GM11168 (cell line): Measurements from ENCODE around the gene SLC47A2.
"Not testable (repeated sequence)": the region's sequence is repeated elsewhere in the genome, so short reads cannot be mapped to it uniquely, and the experiment has no call there.

Source experiments
- in situ Hi-C: fragments of 300-500 bp; cut with MboI; formaldehyde crosslinking; loops from one replicate; pipeline ENCODE4 v1.12.0; 2022; ENCODE audit warnings: low sequenced_read_pairs; ENCODE audit not compliant: unreplicated experiment

Gene SLC47A2

DNA sequence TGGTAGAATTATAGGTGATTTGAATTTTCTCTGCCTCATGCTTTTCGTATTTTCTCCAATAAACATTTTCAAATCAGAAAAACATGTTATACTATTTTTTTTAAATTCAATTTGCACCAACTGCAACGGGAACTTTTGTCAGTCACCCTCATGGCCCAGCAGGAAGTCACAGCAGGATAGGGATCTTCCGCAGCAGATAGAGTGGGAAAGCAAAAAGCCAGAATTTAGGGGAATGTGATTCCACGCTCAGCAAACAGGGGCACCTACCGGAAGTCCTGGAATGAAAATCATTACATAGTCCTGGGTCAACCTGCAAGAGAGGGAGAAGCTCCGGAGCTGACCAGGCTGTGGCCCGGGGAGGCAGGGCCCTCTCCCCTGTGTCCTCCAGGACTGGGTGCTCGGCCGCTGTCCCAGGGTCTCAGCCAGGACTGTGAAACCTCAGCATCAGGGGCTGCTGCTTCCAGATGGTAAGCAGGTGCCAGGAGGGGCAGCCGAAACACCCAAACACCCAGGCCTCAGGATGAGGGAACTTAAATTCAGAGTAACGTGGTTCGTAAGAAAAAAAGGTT is 3.9 kb downstream of the SLC47A2 start:
- in situ Hi-C loops, result no loop called here

DNA sequence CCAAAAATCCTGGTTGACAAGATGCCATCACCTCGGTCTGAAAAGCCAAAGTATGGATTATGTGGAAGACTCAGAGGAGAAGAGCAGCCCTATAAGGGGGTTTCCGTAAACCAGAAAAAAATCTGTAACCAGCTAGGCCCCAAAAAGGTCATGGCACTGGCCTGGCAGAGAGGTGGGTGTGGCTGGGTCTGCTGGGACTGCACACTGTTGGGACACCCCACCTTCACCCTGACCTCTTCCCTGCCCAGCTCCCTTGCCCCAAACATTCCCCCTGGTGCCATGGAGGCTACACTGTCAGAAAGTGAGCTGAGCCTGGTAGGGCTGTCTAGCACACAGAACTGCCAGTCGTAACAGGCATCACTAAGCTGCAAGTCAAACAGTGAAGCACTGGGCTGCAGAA is 6.5 kb downstream of the SLC47A2 start:
- in situ Hi-C loops, result no loop called here

DNA sequence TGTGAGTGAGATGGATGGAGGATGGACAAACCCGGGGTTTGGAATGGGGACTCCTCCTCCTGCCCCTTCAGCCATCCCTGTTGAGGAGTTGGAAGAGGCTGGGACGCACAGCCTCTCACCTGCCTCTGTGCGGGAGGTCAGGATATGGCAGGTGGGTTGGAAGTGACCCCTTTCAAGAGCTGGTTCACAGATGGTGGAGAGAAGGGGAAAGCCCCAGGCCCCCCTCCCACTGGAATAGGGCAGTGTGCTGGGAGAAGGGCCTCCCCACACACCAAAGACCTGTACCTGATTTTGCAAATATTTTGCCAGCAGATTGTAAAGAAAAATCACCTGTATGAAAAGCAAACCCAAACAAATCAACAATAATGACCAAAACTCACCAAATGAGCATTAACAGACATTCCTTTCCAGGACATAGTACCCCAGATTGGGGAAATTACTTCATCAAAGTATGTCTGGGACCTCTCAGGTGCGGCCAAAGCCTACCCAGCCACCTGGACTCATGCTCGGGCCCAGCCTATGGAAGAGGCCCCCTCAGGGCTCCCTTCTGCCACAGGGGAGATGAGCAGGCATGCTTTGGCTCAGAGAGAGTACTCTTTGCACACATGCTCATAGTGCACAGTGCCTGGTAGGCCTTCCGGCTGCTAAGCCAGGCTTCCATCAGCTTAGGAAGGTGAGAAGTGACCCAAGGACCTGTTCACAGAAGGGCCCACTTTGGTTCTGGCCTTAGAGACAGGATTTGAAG is 7.8 kb downstream of the SLC47A2 start:
- in situ Hi-C loops, result no loop called here

GRCh38 chr17:19707728-19708221 is 8.6 kb downstream of the SLC47A2 start:
- in situ Hi-C loops, result no loop called here

DNA sequence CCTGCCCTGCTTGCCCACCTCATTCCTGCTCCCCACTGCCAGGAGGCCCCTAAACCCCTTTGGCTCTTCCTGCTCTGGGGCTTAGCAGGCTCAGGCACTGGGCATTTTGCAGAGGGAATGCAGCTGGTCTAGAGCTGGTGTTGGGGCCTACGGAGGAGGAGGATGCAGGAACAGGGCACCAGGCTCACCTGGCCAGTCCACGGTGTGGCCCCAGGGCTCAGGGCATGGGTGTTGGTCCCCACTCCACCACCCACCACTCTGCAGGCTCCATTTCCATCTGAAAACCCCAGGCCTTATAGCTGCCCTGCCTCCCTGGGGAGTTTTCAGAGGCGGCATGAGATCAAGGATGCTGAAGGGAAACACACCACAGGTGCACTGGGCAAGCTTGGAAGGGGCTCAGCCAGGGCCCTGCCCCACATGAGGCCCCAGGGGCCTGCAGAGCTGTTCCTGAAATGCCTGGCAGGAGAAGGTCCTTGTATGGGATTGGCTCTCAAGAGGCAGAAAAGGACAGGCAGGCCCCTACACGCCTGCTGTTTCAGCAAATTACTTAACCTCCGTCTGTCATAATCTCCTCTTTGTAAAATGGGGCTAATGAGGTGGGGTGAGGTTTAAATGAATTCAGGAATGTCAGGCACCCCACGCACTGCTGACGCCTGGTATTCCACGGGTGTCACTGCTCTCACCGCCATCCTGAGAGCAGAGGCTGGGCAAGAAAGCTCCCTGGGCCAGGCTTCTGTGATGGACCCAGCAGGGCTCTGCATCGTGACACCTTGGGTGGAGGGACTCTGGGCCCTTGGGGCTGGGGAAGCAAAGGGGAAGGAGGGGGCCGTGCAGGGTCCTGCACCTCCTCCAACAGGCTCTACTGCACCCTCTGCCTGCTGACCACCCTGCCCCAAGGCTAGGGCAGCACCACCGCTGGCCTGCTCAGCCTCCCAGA is 9.3 kb downstream of the SLC47A2 start:
- in situ Hi-C loops, result no loop called here

DNA sequence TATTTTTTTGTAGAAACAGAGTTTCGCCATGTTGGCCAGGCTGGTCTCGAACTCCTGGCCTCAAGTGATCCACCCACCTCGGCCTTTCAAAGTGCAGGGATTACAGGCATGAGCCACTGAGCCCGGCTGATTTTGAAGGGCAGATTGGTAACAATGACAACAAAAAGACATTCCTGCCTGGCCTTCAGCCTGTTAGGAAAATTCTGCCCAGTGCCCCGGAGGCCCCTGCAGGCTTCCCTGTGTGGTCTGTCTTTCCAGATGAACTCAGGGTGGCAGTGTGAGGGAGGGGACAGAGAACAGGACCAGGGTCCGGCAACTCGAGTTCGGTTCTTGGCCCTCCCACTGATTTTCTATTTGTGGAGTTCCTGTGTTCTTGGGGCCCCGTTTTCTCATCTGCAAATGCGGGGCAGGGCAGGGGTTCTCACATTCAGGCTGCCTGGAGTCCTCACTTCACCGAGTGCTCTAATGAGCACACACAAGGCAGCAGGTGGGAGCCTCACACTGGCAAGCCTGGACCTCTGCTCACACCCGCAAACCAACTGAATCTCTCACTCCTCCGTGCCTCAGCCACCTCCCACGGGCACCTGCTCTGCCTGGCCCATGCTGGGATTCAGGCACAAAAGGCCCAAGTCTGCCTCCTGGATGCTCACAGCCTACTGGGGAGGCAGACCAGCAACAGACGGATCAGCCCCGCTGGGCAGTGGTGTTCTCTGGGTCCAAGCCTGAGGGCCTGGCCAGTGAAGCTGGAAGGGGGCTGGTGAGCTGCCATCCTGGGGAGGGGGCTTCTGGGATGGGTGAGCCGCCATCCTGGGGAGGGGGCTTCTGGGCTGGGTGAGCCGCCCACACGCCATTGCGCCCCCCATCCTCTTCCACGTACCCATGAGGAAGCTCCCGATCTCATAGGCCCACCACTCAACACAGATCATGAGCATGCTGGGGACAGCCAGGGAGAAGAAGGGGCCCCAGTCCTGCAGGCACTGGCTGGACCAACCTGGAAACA is 10.3 kb downstream of the SLC47A2 start:
- in situ Hi-C loops, result no loop called here

- in situ Hi-C loops, result no loop called here
These were observed 11.2 kb downstream of the SLC47A2 start for GRCh38 chr17:19705201-19705600.

DNA sequence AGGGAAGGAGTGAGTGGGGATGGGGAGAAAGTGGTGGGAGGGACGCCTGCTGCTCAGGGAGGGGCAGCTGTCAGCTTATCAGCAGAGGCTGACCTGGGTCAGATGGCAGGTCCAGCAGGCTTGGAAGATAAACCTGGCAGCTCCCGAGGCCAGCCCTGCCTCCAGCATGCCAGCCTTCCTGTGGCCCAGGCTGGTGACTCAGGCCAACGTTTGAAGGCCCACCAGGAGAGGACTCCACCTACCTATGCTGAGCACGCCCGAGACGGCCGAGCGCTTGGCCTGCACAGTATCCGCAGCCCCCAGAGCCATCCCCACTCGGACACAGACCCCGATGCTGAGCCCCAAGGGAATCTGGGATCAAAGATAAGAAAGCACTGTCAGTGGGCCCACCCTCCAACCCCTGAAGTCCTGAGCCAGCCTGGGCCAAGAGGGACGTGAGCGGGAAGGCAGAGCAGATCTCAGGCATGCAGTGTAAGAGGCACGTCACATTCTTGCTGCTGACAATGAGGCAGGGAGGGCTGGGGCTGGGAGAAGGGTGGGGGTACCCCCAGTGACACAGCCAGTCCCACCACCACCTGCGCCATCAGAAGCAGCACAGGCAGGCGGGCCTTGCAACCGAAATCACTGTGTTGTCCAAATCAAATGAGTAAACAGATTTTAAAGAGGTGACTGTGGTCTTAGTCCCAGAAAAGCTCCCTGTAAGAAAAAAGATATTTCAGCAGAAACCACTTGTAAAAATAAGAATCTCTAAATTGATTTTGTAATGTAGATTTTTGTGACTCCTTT is 12.4 kb downstream of the SLC47A2 start:
- in situ Hi-C loops, result no loop called here

GRCh38 chr17:19703106-19703827 is 13.1 kb downstream of the SLC47A2 start:
- in situ Hi-C loops, result no loop called here

DNA sequence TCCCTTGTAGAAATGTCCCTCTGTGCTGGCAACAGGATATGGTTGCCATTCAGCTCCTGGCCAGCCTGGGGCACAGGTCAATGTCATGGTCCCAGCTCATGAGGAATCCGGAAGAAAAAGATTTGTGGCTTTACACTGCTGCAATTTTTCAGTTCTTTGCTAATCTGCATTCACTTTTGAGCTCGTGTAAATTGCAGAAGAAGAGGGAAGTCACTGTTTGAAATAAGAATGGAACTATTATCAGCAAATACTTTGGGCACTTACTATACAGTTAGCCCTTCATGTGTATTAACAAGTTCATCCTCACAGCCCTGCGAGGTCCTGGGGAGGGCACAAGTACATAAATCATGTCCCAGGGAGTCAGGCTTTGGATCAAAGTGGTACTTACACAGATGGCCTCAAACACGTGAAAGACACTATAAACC is 14.2 kb downstream of the SLC47A2 start:
- in situ Hi-C loops, result no loop called here

DNA sequence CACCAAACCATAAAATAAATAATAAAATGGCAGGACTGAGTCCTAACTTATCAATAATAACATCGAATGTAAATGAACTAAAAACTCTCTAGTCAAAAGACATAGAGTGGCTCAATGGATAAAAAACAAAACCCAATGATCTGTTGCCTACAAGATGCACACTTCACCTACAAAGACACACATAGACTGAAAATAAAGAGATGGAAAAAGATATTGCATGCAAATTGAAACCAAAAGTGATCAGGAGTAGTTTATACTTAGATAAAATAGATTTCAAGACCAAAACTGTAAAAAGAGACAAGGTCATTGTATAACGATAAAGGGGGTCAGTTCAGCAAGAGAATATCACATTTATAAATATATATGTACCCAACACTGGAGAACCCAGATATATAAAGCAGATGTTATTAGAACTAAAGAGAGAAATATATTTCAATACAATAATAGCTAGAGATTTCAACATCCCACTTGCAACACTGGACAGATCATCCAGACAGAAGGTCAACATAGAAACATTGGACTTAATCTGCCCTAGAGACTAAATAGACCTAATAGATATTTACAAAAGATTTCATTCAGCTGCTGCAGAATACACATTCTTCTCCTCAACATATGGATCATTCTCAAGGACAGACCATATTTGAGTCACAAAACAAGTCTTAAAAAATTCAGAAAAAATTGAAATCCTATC is 29.8 kb downstream of the SLC47A2 start:
- in situ Hi-C loops, result no loop called here

DNA sequence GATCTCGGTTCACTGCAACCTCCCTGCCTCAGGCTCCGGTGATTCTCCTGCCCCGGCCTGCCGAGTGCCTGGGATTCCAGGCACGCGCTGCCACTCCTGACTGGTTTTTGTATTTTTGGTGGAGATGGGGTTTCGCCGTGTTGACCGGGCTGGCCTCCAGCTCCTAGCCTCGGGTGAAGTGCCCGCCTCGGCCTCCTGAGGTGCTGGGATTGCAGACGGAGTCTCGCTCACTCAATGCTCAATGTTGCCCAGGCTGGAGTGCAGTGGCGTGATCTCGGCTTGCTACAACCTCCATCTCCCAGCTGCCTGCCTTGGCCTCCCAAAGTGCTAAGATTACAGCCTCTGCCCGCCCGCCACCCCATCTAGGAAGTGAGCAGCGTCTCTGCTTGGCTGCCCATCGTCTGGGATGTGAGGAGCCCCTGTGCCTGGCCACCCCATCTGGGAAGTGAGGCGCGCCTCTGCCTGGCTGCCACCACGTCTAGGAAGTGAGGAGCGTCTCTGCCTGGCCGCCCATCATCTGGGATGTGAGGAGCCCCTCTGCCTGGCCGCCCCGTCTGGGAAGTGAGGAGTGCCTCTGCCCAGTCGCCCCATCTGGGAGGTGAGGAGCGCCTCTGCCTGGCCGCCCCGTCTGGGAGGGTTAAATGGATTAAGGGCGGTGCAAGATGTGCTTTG is 31.3 kb downstream of the SLC47A2 start:
- in situ Hi-C loops, result not testable (repeated sequence)

- in situ Hi-C loops, result no loop called here
These were observed 33.3 kb downstream of the SLC47A2 start for GRCh38 chr17:19683117-19683516.

- in situ Hi-C loops, result no loop called here
These were observed 37.6 kb downstream of the SLC47A2 start for GRCh38 chr17:19678581-19679453.

DNA sequence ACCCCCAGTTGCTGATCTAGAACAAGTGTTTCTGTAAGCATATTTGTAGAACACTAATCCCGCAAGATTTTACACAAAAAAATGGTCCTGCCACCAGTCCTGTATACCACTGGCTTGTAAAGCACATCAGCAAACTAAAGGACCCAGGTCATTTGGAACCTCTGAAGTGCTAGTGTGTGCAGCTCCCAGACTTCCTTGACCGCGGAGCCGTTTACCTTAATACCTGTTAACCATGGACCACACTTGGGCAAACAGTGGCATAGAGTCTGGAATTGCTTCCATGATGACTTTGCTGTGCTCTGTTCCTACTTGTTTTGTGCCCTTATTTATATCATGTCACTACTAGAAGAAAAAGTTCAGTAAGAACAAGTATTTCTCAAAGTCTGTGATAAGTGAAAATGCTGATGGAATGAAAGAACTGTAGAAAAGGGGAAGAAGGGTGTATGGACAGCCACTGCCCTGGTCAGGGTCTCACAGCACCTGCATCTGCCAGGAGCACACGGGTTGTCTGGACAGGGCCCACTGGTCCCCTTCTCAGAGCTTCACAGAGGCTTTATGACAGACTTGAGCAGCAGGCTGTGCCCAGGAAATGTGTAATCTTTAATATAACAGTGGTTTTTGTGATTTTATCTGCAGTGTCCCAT is 38.5 kb downstream of the SLC47A2 start:
- in situ Hi-C loops, result no loop called here

- in situ Hi-C loops, result no loop called here
These were observed 39.5 kb downstream of the SLC47A2 start for GRCh38 chr17:19676896-19677295.
